NCI-H748 (cell line): ENCODE measurements around the gene FAAH.
A peak's percentile ranks its signal among the peaks of the same experiment; 100 is the strongest.
"Not testable (repeated sequence)": the region's sequence is repeated elsewhere in the genome, so short reads cannot be mapped to it uniquely, and the experiment has no call there.

ENCODE experiments used
- DNase-seq: peaks from one replicate; lab custom pipeline; 2025; ENCODE audit not compliant: unreplicated experiment; lab: John Stamatoyannopoulos, UW

The FAAH gene

DNA sequence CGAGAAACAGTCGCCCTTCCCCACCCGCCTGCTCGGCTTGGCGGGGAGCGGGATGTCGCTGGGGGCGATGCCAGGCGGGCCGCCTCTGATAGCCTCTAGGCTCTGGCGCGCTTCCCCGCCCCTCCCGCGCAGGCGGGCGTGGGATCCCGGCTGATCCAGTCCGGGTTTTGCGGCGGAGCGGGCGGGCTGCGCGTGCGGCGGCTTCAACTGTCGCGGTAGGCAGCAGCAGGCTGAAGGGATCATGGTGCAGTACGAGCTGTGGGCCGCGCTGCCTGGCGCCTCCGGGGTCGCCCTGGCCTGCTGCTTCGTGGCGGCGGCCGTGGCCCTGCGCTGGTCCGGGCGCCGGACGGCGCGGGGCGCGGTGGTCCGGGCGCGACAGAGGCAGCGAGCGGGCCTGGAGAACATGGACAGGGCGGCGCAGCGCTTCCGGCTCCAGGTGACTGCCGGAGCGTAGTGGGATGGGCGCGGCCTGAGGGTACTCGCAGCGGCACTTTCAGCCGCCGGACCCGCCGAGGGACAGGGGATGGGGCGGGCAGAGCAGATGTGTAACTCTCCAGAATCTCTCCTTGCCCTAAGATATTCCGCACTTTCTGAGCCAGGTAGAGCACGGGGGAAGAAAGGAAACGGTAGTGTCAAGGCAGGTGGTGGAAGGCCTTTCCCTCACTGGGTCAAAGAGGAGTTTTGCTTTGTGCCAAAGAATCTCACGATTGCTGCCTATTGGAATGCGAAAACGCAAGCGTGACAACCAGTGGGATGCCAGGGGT is at the start of gene FAAH:
TSS of gene FAAH (plus strand) at position 210 of the 764 bp plus-strand sequence. CDS start at position 242, 32 bp downstream.
- DNase-seq: no peak

DNA sequence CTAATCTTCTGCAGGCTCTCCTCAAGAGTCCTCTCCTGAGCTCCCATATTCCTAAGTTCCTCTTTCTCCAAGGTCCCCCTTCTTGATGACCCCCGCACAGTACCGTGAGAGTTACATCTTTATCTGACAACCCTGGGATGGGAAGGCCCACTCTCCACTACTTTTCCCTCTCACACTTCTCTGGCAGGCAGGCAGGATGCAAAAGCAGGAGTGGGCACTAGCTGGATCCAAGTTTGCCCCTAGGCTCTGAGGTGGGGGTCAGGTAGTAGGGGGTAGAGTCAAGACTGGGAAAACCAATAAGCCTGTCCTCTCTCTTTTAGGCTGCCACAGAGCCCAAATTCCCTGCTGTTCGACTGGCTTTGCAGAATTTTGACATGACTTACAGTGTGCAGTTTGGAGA is 49.6 kb upstream of the FAAH start:
- no peak for DNase-seq

DNA sequence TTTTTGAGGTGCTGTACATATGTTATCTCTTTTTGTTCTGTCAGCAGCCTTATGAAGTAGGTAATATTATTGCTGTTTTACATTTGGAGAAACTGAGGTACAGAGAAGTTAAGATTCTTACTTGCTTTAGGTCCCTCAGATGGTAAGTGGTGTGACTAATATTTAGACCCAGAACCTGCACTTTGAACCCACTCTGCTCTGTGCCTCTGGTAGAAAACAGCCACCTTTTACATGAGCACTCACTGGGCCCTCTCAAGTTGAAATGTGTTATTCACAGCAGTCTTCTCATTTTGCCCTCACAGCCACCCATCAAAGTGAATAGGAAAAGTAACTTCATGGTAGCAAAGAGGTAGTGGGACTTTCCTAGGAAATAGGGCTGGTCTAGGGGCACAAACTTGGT is 48.8 kb upstream of the FAAH start:
- DNase-seq: no peak

DNA sequence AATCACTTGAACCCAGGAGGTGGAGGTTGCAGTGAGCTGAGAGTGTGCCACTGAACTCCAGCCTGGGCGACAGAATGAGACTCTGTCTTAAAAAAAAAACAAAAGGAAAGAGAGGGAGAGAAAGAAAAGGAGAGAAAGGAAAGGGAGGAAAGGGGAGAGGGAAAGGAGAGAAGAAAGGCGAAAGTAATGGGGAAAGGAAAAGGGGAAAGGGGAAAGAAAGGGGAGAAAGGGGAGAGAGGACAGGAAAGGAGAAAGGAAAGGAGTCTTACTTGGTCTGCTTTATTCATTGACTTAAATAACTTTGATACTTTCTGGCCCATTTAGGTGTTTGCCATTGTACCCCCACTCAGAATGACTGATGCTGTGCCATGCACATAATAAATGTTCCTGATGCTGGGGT is 41.8 kb upstream of the FAAH start:
- no peak for DNase-seq

DNA sequence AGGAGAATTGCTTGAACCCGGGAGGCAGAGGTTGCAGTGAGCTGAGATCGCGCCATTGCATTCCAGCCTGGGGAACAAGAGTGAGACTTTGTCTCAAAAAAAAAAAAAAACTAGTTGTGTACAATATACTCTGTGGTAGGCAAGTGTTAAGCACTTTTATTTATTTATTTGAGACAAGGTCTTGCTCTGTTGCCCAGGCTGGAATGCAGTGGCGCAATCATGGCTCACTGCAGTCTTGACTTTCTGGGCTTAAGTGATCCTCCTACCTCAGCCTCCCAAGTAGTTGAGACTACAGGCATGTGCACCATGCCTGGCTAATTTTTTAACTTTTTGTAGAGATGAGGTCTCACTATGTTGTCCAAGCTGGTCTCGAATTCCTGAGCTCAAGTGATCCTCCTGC is 38.2 kb upstream of the FAAH start:
- not testable (repeated sequence) for DNase-seq

DNA sequence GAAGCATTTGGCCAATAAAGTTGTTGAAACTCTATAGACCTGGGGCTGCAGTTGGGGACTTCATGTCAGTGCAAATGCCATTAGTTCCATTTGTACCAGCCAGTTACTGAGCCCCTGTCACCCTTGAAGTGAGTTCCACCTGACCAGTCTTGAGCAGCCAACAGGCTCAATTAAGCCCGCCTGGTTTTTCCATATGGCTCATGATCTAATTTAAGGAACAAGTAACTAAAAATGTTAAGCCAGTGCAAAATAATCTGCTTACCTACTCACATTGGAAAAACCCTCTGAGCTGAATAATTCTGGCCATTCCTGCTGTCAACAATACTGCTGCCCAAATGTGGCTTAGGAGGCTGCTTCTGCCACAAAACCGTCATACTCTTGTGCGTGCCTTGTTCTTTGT is 32.0 kb upstream of the FAAH start:
- no peak for DNase-seq

DNA sequence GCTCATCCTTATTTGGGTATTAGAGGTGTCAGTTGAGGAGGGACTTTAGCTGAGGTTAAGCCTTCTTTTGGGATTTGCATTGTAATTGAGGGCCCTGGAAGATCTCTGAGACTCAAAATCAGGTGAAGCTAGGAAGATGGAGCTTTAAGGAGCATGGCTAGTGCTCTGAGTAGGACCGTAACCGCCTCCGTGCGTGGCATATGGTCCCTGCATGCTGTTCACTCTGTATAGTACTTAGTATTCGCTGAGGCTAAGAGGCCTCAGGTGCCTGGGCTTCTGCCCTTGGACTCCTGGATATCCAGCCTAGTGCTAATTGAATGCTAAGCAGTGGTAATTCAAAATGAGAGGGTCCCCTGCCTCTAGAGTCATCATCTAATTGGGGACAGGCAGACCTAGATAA is 31.0 kb upstream of the FAAH start:
- no peak for DNase-seq

DNA sequence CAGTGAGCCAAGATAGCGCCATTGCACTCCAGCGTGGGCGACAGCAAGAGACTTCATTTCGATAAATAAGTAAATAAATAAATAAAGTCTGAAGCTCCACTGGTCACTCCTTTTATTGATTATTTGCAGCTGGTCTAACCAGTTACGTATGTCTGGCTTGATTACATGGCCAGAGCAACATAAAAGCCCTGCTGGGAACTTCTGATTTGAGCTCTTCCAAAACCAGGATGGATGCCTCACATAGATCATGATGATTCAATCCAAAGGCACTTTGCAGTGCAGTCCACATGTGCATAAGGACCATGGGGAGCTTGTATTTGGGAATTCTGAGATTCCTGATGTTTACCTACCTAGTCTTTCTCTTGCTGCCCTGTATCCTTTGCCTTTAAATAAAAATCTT is 29.5 kb upstream of the FAAH start:
- no peak for DNase-seq

DNA sequence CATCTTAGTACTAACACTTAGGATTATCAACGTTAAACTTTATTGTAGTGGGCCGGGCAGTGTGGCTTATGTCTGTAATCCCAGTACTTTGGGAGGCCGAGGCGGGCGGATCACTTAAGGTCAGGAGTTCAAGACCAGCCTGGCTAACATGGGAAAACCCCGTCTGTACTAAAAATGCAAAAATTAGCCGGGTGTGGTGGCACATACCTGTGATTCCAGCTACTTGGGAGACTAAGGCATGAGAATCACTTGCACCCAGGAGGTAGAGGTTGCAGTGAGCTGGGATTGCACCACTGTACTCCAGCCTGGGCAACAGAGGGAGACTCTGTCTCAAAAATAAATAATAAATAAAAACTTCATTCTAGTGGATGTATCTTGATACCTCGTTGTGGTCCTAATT is 28.3 kb upstream of the FAAH start:
- DNase-seq: not testable (repeated sequence)

DNA sequence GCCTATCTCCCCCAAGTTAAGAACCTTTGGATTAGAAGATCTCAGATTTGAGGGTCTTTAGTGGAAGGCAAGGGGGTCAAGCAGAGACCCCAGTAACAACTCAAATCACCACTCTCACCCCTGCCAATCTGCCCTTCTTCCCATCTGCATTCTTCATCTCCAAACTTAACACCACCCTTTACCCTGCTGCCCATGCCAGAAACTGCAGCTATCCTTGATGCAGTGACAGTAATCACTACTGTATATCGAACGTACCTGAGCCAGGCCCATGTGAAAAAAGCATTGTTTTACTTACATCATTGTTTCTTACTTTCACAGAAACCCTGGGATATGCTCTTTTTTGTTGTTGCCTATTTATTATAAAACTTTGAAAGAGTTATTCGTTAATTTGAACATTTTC is 27.0 kb upstream of the FAAH start:
- DNase-seq: no peak

DNA sequence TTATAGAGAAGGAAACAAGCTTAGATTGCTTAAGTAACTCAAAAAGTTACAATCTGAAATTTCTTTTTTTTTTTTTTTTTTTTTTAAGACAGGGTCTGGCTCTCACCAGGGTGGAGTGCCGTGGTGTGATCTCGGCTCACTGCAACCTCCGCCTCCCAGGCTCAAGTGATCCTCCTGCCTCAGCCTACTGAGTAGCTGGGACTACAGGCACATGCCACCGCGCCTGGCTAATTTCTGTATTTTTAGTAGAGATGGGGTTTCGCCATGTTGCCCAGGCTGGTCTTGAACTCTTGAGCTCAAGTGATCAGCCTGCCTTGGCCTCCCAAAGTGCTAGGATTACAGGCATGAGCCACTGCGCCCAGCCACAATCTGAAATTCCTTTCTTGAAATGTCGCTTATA is 26.4 kb upstream of the FAAH start:
- DNase-seq: not testable (repeated sequence)

DNA sequence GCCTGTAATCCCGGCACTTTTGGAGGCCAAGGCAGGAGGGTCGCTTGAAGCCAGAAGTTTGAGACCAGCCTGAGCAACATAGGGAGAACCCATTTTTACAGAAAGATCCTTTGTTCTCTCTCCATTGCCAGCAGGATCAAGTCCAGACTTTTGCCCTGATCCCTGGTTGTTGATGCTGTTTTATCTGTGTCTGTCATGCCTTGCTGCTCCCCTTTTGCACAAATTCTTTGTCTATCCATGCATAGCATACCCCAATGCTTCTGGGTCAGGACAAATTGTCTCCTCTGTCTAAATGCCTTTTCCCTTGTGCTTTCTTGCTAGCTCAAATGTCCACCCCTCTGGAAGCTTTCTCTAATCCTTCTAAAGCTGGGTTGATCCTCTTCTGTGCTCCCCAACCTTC is 25.3 kb upstream of the FAAH start:
- DNase-seq: no peak

DNA sequence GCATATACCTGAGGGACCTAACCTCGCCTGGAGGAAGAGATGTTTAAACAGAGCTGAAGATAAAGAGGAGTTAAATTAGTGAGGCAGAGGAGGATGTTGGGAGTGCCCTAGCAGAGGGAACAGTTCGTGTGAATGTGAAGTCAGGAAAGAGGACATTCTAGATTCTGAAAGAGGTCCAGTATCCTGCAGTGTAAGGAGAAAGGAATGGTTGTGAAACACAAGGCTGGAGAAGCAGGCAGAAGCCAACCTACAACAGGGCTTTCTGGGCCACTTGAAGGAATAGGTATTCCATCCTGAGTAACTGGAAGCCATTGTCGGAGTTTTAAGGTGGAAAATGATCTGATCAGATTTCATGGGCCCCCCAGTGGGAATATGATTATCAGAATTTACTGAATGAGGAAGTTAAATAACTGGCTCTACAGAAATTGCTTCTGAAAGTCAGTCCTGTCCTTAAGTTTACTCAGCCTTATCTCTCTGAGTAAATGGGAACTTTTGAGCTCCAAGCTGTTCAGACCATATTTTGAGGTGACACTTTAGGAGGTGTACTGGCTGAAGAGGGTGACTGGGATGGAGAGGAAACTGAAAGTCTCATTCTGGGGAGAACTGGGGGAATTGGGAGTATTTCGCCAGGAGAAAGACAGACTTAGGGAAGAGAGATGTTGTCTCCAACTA is 24.4 kb upstream of the FAAH start:
- DNase-seq: no peak

DNA sequence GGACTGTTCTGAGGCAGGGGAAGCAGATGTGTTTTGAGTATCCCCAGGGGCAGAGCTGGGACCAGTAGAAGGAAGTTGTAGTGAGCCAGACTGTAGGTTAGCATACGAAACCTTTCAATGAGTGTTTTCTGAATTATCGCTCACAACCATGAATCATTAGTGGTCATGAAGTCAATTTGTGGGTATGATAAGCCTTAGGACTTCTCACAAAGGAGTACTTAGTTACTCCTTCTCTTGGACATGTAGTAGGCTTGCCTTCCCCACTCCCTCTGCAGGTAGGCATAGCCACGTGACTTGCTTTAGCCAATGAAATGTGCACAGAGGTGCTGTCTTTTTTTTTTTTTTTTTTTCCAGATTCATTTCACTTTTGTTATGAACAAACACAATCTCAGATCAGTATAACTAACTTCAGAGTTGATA is 23.9 kb upstream of the FAAH start:
- no peak for DNase-seq

DNA sequence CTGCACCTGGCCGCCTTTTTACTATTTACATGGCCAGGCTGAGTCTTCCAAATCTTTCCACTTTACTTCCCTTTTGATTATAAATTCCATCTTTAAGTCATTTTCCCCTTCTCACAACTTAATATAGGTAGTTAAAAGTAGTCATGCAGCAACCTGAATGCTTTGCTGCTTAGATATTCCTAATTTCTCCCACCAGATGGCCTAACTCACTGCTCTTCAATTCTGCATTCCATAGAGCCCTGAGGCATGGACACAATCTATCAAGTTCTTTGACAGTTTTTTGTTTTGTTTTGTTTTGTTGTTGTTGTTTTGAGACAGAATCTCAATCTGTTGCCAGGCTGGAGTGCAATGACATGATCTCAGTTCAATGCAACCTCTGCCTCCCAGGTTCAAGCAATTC is 21.7 kb upstream of the FAAH start:
- DNase-seq: no peak

DNA sequence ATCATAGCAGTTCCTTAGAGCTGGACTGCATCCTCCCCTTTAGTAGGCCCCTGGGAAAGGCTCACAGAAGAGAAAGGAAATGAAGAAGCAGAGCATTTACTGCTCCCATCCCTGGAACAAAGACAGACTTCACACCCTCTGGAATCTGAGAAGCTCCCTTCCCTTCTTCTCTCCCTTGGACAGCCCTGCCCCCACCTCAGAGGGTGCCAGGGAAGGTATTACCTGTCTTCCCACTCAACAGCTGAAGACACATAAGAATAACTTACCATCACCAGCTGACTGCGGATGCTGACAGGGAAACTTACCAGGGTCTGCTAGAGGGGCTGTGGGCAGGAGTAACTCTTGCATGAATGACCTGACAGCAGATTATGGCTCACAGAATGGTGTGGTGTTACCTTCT is 14.1 kb upstream of the FAAH start:
- no peak for DNase-seq

DNA sequence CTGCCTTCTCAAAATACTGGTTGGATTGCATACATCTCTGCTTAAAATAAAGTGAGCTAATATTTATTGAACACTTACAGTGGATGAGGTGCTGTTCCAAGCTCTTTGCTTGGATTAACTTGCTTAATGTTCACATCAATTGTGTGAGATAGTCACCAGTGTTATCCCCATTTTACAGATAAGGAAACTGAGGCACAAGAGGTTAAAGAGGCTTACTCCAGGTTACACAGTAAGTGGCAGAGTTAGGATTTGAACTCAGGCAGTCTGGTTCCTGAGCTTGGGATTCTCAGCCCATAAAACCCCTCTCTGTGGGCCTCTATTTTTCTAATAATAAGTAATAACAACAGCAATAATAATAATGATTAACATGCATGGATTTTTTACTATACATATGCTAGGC is 13.6 kb upstream of the FAAH start:
- DNase-seq: no peak

DNA sequence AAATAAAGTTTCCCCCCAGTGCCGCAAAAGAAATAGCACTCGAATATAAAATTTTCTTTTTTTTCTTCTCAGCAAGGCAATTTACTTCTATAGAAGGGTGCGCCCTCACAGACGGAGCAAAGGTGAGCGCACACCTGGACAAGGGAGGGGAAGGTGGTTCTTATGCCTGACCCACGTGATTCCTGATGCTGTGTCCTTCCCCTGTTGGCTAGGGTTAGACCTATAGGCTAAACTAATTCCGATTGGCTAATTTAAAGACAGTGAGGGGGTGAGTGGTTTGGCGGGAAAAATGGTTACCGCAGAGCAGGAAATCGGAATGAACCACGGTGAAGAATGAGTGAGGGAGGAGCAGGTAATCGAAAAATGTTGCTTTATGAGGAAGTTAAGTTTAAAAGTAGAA is 607 bp upstream of the FAAH start:
- no peak for DNase-seq

DNA sequence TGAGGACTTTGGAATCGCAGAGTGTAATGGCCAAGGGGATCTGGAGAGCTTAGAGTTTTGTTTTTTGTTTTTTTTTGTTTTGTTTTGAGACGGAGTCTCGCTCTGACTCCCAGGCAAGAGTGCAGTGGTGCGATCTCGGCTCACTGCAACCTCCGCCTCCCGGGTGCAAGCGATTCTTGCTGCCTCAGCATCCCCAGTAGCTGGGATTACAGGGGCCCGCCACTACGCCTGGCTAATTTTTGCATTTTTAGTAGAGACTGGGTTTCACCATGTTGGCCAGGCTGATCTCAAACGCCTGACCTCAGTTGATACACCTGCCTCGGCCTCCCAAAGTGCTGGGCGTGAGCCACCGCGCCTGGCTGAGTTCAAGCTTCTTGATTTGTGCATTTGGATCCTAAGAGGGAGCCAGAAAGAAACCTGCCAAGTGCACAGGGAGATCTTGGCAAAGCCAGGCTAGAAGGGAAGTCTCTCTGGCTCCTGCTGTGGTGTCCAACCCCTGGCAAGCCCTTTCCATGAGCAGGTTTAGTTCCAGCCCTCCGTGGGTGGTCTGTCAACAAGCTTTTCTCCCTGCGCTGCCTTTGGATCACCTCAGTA is 852 bp downstream of the FAAH start:
- no peak for DNase-seq

DNA sequence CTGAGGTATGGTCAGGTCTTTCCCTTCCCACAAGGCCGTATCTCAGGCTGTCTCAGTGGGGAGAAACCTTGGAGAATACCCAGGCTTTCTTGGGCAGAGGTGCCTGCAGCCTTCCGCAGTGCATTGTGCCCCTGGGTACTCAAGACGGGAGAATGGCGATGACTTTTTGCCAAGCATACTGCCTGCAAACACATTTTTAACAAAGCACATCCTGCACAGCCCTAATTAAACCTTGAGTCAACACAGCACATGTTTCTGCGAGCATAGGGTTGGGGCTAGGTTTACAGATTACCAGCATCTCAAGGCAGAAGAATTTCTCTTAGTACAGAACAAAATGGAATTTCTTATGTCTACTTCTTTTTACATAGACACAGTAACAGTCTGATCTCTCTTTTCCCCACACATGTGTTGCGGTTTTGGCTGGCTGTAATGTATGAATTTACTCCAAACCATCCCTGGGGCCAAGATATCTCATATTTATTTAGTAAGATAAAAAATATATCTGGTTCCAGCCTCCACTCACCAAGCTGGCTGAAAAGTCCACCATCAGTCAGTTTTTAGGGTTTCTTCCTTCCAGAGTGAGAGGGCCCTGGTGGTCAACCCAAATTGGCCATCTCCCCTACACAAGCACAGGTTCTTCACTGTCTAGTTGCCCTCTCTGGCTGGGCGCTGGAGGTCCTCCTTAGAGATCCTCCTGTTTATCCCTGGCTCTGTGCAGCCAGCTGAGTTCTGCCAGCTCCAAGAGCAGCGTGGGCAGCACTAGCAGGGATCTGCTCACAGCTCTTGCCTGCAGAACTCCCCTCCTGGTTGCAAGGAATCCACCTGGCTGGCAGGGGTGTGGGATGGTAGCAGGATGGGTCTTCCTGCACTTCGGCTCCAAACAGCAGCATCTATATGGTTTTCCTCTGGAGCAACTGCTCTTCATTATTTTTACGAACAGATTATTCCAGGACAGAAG is 2.6 kb downstream of the FAAH start:
- DNase-seq: peak; percentile 52

DNA sequence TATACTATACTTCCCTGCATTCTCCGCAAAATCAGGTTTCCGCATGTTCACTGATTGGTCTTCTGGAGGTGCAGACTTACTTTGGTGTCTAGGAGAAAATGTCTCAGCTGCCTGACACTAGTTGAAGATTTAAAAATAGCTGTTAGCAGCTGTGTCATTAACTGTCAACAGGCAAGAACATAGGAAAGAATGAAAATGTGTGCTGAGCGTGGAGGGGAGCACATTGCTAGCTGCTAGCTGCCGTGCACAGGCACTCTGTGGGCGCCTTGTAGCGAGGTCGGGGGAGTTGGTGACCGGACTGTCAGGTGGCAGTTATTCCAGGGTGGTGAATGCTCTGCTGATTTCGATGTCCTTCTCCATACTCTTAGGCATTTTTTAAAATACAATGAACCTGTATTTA is 5.2 kb downstream of the FAAH start:
- no peak for DNase-seq
